GM12878 (cell line): ENCODE measurements around the gene SLC2A9. TPM values are rescaled to one million over a fixed set of nuclear protein-coding genes. Genes with fewer than 3 reads are reported as not detected.

Experiments
- ATAC-seq: fragments of 200-7000 bp; cut with Tn5 transposase; 3 replicates; pipeline ENCODE4 v1.9.1; 2020; ENCODE audit warnings: mild to moderate bottlenecking, moderate library complexity
- BruUV-seq: library from RNA; stranded (reverse); fragments of 400-500 nt; replicated peaks from 2 replicates; lab custom pipeline; 2021; lab: Mats Ljungman, UMichigan
- CTCF ChIA-PET: fragments of 300-600 bp; sonication (Branson Sonifier 250); formaldehyde crosslinking; extraction: SDS; loops from one replicate; lab custom pipeline; 2021; ENCODE audit warnings: inconsistent platforms; lab: Yijun Ruan, JAX
- POLR2A ChIA-PET: fragments of 350-600 bp; formaldehyde crosslinking; extraction: SDS; loops from one replicate; lab custom pipeline; 2021; ENCODE audit warnings: inconsistent platforms; lab: Charles Lee
- RAD21 ChIA-PET: fragments of 300-600 bp; sonication (Branson Sonifier 250); formaldehyde crosslinking; loops from one replicate; lab custom pipeline; 2023; ENCODE audit warnings: antibody characterized with exemption; ENCODE audit not compliant: unreplicated experiment; lab: Charles Lee
- SMC1A ChIA-PET: fragments of 300-600 bp; sonication (Branson Sonifier 250); formaldehyde crosslinking; loops from one replicate; lab custom pipeline; 2023; ENCODE audit not compliant: unreplicated experiment, uncharacterized antibody; lab: Charles Lee
- DNase-seq: peaks from one replicate; pipeline ENCODE4 v3.0.0-alpha.2; 2011; ENCODE audit warnings: low read depth, low spot score
- FAIRE-seq: peaks from 3 replicates; lab custom pipeline; 2011; peaks lifted over from hg19 to GRCh38; lab: Jason Lieb, UNC
- H2AFZ ChIP-seq: 2 replicates; pipeline ENCODE4 v1.6.0; 2011; ENCODE audit warnings: low read depth, low read length, control low read depth; ENCODE audit not compliant: control insufficient read depth
- H3K27ac ChIP-seq: 2 replicates; pipeline ENCODE4 v1.5.1; 2011; ENCODE audit warnings: control low read depth; ENCODE audit not compliant: control insufficient read depth, insufficient read depth
- H3K27me3 ChIP-seq, 2 experiments: replicated peaks in 1 of 2; 2 replicates each; pipeline versions ENCODE4 v1.6.0 to v1.6.1; 2011; ENCODE audit warnings: low read length in 1 of 2; ENCODE audit not compliant: control insufficient read depth in 2 of 2, insufficient read depth in 2 of 2
- H3K36me3 ChIP-seq, 2 experiments: 2 replicates each; pipeline ENCODE4 v1.5.1; 2011; ENCODE audit warnings: low read length in 1 of 2; ENCODE audit not compliant: control insufficient read depth in 2 of 2, insufficient read depth in 2 of 2
- H3K4me1 ChIP-seq: 2 replicates; pipeline ENCODE4 v1.6.1; 2011; ENCODE audit warnings: mild to moderate bottlenecking, low read length, moderate library complexity, mixed read lengths; ENCODE audit not compliant: control insufficient read depth, insufficient read depth
- H3K4me2 ChIP-seq: 2 replicates; pipeline ENCODE4 v1.6.0; 2011; ENCODE audit warnings: control low read depth; ENCODE audit not compliant: control insufficient read depth, insufficient read depth
- H3K4me3 ChIP-seq: fragments of 200-600 bp; sonication (generic); 2 replicates; pipeline ENCODE4 v1.5.1; 2016
- H3K79me2 ChIP-seq: 2 replicates; pipeline ENCODE4 v1.6.0; 2011; ENCODE audit warnings: low read length; ENCODE audit not compliant: control insufficient read depth, insufficient read depth
- H3K9ac ChIP-seq: 2 replicates; pipeline ENCODE4 v1.8.0; 2011; ENCODE audit warnings: low read length, control low read depth, mixed read lengths; ENCODE audit not compliant: control insufficient read depth, insufficient read depth
- H3K9me3 ChIP-seq: replicated peaks from 3 replicates; pipeline ENCODE4 v1.5.1; 2011; ENCODE audit warnings: mild to moderate bottlenecking, low read length; ENCODE audit not compliant: control insufficient read depth, insufficient read depth
- H4K20me1 ChIP-seq: 2 replicates; pipeline ENCODE4 v1.6.0; 2011; ENCODE audit not compliant: control insufficient read depth, insufficient read depth
- BACH1 ChIP-seq: fragments of 450-650 bp; IDR thresholded peaks from 2 replicates; pipeline ENCODE4 v1.6.1; 2017; ENCODE audit warnings: mild to moderate bottlenecking, borderline replicate concordance
- BCL11A ChIP-seq: IDR thresholded peaks from 2 replicates; pipeline ENCODE4 v1.6.1; 2011; ENCODE audit warnings: low read depth, low read length
- E4F1 ChIP-seq: fragments of 450-650 bp; IDR thresholded peaks from 2 replicates; pipeline ENCODE4 v1.6.1; 2018; ENCODE audit warnings: borderline replicate concordance, mild to moderate bottlenecking; ENCODE audit not compliant: partially characterized antibody
- GABPA ChIP-seq: IDR thresholded peaks from 2 replicates; pipeline ENCODE4 v1.6.1; 2014; ENCODE audit warnings: antibody characterized with exemption, low read depth, mild to moderate bottlenecking, inconsistent platforms
- HDGF ChIP-seq: fragments of 450-650 bp; IDR thresholded peaks from 2 replicates; pipeline ENCODE4 v1.6.1; 2016; ENCODE audit warnings: antibody characterized with exemption
- PML ChIP-seq: IDR thresholded peaks from 2 replicates; pipeline ENCODE4 v1.6.1; 2012; ENCODE audit warnings: low read length, inconsistent platforms
- POLR2AphosphoS2 ChIP-seq: IDR thresholded peaks from 2 replicates; pipeline ENCODE4 v1.6.1; 2011; ENCODE audit warnings: low read depth, mild to moderate bottlenecking, low read length, improper control_type of control experiment, moderate library complexity
- RBBP5 ChIP-seq: fragments of 200-600 bp; sonication (generic); conservative IDR thresholded peaks from 2 replicates; pipeline ENCODE4 v1.6.1; 2016
- ZNF207 ChIP-seq: fragments of 450-650 bp; IDR thresholded peaks from 2 replicates; pipeline ENCODE4 v1.6.1; 2014; ENCODE audit warnings: antibody characterized with exemption, mild to moderate bottlenecking, borderline replicate concordance
- WGBS: methylation state at CpG from one replicate; pipeline ENCODE4 v1.1.6; 2016; ENCODE audit warnings: low lambda C conversion rate; ENCODE audit not compliant: insufficient replicate concordance, insufficient coverage; ENCODE audit errors: missing lambda C conversion rate; 5-methylcytosine and 5-hydroxymethylcytosine counted together
- in situ Hi-C: fragments of 300-500 bp; cut with MboI; formaldehyde crosslinking; loops from 9 replicates; pipeline ENCODE4 v1.14.3; 2018; ENCODE audit warnings: mixed read lengths
- intact Hi-C: fragments of 100-400 bp; cut with micrococcal nuclease; formaldehyde crosslinking; loops from one replicate; pipeline ENCODE4 v1.14.2; 2022; ENCODE audit not compliant: unreplicated experiment
- polyA plus RNA-seq, 11 experiments: library from polyadenylated mRNA; depleted of rRNA in 4 of 11; unstranded in 6 of 11; stranded (reverse) in 5 of 11; fragments of >200 nt; fragmentation: Nextera tagmentation in 4 of 11; fragmentation: Illumina TruSeq in 1 of 11; extraction: Ambion mirVana in 4 of 11; extraction: Trizol in 1 of 11; gene quantifications; 1 replicate in 1 of 11; 2 replicates in 10 of 11; pipeline versions ENCODE4 v1.2.1 to v1.2.3, GENCODE V29; 2011 to 2016; ENCODE audit warnings: inconsistent platforms in 2 of 11, missing spikeins in 2 of 11, low read depth in 1 of 11
- total RNA-seq, 4 experiments: library from RNA; depleted of rRNA in 3 of 4; stranded (reverse); fragments of >200 nt in 3 of 4; fragmentation: Illumina TruSeq in 1 of 4; extraction: Trizol in 1 of 4; gene quantifications; 2 replicates each; pipeline versions ENCODE4 v1.2.1 to v1.2.3, GENCODE V29; 2013 to 2021

The SLC2A9 gene
- total and polyA plus RNA-seq, 10 of the 15 experiments (the other 5 are each of a cell fraction or from before 2014, with no cell fraction given), result 0.28 to 2.8 (median 1.2) TPM

- 73% methylated on average over 4 of the region's 4 CpGs for WGBS
- Histone ChIP-seq H3K9ac (no peak overlapping the region), H4K20me1 (no peaks in the 10 kb centered on the region), H3K4me3 (no peak overlapping the region), H3K36me3 (no peaks in the 10 kb centered on the region), H3K27me3 (no peaks in the 10 kb centered on the region; a peak in 1 of 4 replicates), H3K4me2 (no peak overlapping the region), H3K27ac (no peak overlapping the region), H3K79me2 (no peaks in the 10 kb centered on the region), H2AFZ (no peak overlapping the region), H3K4me1 (no peaks in the 10 kb centered on the region), H3K9me3 (no peaks in the 10 kb centered on the region)
- FAIRE-seq, result no peak
- no TSS peak for BruUV-seq
- intact Hi-C loops, result no loop called here
- RAD21 ChIA-PET, result no interaction called here
- no peak for TF ChIP-seq RBBP5
- no peak for TF ChIP-seq BCL11A
- TF ChIP-seq ZNF207, result no peak
- no peak for TF ChIP-seq BACH1
- TF ChIP-seq POLR2AphosphoS2, result no peak
- no peak for TF ChIP-seq PML
- TF ChIP-seq HDGF, result no peak
- no peak for TF ChIP-seq GABPA
- no peak for TF ChIP-seq E4F1
- no peak for DNase-seq
- in situ Hi-C loops, result loop anchor here (10.0 kb wide), 1 partner anchor 494 kb away; no protein-coding TSS in a partner anchor
- CTCF ChIA-PET, result interaction anchor here (0.6 to 10.0 kb wide), 2 partner anchors 13 to 261 kb away, joined by 3 to 47 read pairs; no protein-coding TSS in a partner anchor
- SMC1A ChIA-PET, result no interaction called here
- no peak for ATAC-seq
- POLR2A ChIA-PET, result no interaction called here
Observed at GRCh38 chr4:10028910-10029309, 7.6 kb upstream of the SLC2A9 start.
